GM23338 (cell line): ENCODE measurements around the gene KCNAB2. TPM values are rescaled to one million over a fixed set of nuclear protein-coding genes. Genes with fewer than 3 reads are reported as not detected.

Experiments
- ATAC-seq: fragments of 200-7000 bp; cut with Tn5 transposase; 3 replicates; pipeline ENCODE4 v1.9.1; 2020
- DNase-seq: peaks from one replicate; pipeline ENCODE4 v3.0.0-alpha.2; 2015; ENCODE audit warnings: low spot score
- H2AFZ ChIP-seq: fragments of 200-600 bp; sonication (generic); 2 replicates; pipeline ENCODE4 v1.8.0; 2016; ENCODE audit warnings: antibody characterized with exemption, mild to moderate bottlenecking, moderate library complexity
- H3F3A ChIP-seq: fragments of 200-600 bp; sonication (generic); replicated peaks from 2 replicates; pipeline ENCODE4 v1.8.0; 2017; ENCODE audit warnings: antibody characterized with exemption, mixed run types, low read depth
- H3K27ac ChIP-seq: fragments of 200-600 bp; sonication (generic); 2 replicates; pipeline ENCODE4 v1.6.1; 2016; ENCODE audit warnings: low read depth
- H3K27me3 ChIP-seq: fragments of 200-600 bp; sonication (generic); 2 replicates; pipeline ENCODE4 v1.8.0; 2016; ENCODE audit warnings: mild to moderate bottlenecking, mixed run types, moderate library complexity; ENCODE audit not compliant: insufficient read depth
- H3K36me3 ChIP-seq: fragments of 200-600 bp; sonication (generic); 2 replicates; pipeline ENCODE4 v1.8.0; 2016; ENCODE audit warnings: mild to moderate bottlenecking; ENCODE audit not compliant: insufficient read depth
- H3K4me1 ChIP-seq: fragments of 200-600 bp; sonication (generic); 2 replicates; pipeline ENCODE4 v1.8.0; 2016; ENCODE audit warnings: mild to moderate bottlenecking, moderate library complexity; ENCODE audit not compliant: insufficient read depth
- H3K4me2 ChIP-seq: fragments of 200-600 bp; sonication (generic); 2 replicates; pipeline ENCODE4 v1.7.1; 2017; ENCODE audit warnings: mixed run types
- H3K4me3 ChIP-seq: fragments of 200-600 bp; sonication (generic); 2 replicates; pipeline ENCODE4 v1.6.1; 2016; ENCODE audit warnings: mixed run types
- H3K79me2 ChIP-seq: fragments of 200-600 bp; sonication (generic); replicated peaks from 2 replicates; pipeline ENCODE4 v1.8.0; 2017; ENCODE audit warnings: mild to moderate bottlenecking; ENCODE audit not compliant: insufficient read depth
- H3K9me2 ChIP-seq: fragments of 200-600 bp; sonication (generic); 2 replicates; pipeline ENCODE4 v1.8.0; 2017; ENCODE audit not compliant: insufficient read depth
- H4K20me1 ChIP-seq: fragments of 200-600 bp; sonication (generic); replicated peaks from 2 replicates; pipeline ENCODE4 v1.8.0; 2017; ENCODE audit warnings: mild to moderate bottlenecking; ENCODE audit not compliant: insufficient read depth
- H3K27ac Mint-ChIP-seq: 2 replicates; pipeline ENCODE4 v1.8.0; 2020; ENCODE audit warnings: inconsistent platforms, mild to moderate bottlenecking, moderate library complexity, mixed read lengths
- H3K27me3 Mint-ChIP-seq: 3 replicates; pipeline ENCODE4 v1.8.0; 2022; ENCODE audit warnings: low read depth, mild to moderate bottlenecking, moderate library complexity, mixed read lengths, inconsistent platforms; ENCODE audit not compliant: insufficient read depth, poor library complexity
- H3K36me3 Mint-ChIP-seq: 3 replicates; pipeline ENCODE4 v1.8.0; 2021; ENCODE audit warnings: low read depth, mild to moderate bottlenecking, inconsistent platforms, moderate library complexity, mixed read lengths
- H3K4me1 Mint-ChIP-seq: 3 replicates; pipeline ENCODE4 v1.8.0; 2020; ENCODE audit warnings: mild to moderate bottlenecking, inconsistent platforms, mixed read lengths
- H3K4me3 Mint-ChIP-seq: 3 replicates; pipeline ENCODE4 v1.8.0; 2021; ENCODE audit warnings: moderate library complexity, mild to moderate bottlenecking, inconsistent platforms, mixed read lengths
- H3K9me3 Mint-ChIP-seq: 3 replicates; pipeline ENCODE4 v1.8.0; 2020; ENCODE audit warnings: moderate library complexity, mild to moderate bottlenecking, inconsistent platforms, mixed read lengths
- CREB1 ChIP-seq: fragments of 250-450 bp; sonication (Bioruptor Pico); IDR thresholded peaks from 2 replicates; pipeline ENCODE4 v1.5.0; 2020; ENCODE audit warnings: low read depth, mild to moderate bottlenecking, moderate library complexity
- EZH2 ChIP-seq: fragments of 200-600 bp; sonication (generic); IDR thresholded peaks from one replicate; pipeline ENCODE4 v1.8.0; 2017; ENCODE audit warnings: antibody characterized with exemption, mild to moderate bottlenecking, low read depth; ENCODE audit not compliant: unreplicated experiment
- EZH2phosphoT487 ChIP-seq: fragments of 200-600 bp; sonication (generic); IDR thresholded peaks from one replicate; pipeline ENCODE4 v1.8.1; 2018; ENCODE audit warnings: antibody characterized with exemption; ENCODE audit not compliant: unreplicated experiment
- JUNB ChIP-seq: IDR thresholded peaks from one replicate; pipeline ENCODE4 v1.6.1; 2016; ENCODE audit warnings: antibody characterized with exemption; ENCODE audit not compliant: unreplicated experiment
- NANOG ChIP-seq: IDR thresholded peaks from 2 replicates; pipeline ENCODE4 v1.6.1; 2016; ENCODE audit warnings: antibody characterized with exemption, borderline replicate concordance
- POLR2AphosphoS5 ChIP-seq: IDR thresholded peaks from 2 replicates; pipeline ENCODE4 v1.6.1; 2016; ENCODE audit warnings: antibody characterized with exemption, low read depth
- STAT1 ChIP-seq: IDR thresholded peaks from one replicate; pipeline ENCODE4 v1.6.1; 2016; ENCODE audit warnings: antibody characterized with exemption; ENCODE audit not compliant: unreplicated experiment
- ZNF114 ChIP-seq: fragments of 250-450 bp; sonication (Bioruptor Pico); IDR thresholded peaks from 2 replicates; pipeline ENCODE4 v1.5.0; 2020; ENCODE audit warnings: mild to moderate bottlenecking, moderate library complexity
- ZNF331 ChIP-seq: fragments of 250-450 bp; sonication (Bioruptor Pico); IDR thresholded peaks from 2 replicates; pipeline ENCODE4 v1.5.0; 2020; ENCODE audit warnings: low read depth, mild to moderate bottlenecking, moderate library complexity
- polyA plus RNA-seq: library from polyadenylated mRNA; unstranded; fragments of >200 nt; fragmentation: Nextera tagmentation; extraction: Ambion mirVana; gene quantifications from 2 replicates; pipeline ENCODE4 v1.2.1, GENCODE V29; 2016
- total RNA-seq: library from RNA; depleted of rRNA; stranded (reverse); fragments of >200 nt; shearing (Covaris generic); gene quantifications from 2 replicates; pipeline ENCODE4 v1.2.3, GENCODE V29; 2014
- TF ChIP-seq, protein P1 (sequence below), 2 experiments: fragments of 200-600 bp in 1 of 2; sonication (generic) in 1 of 2; conservative IDR thresholded peaks; 2 replicates each; pipeline versions ENCODE4 v1.5.1 to v1.6.1; 2016 to 2017; ENCODE audit warnings: antibody characterized with exemption in 2 of 2, low read depth in 2 of 2, mild to moderate bottlenecking in 2 of 2, moderate library complexity in 1 of 2
- TF ChIP-seq, protein P2 (sequence below): IDR thresholded peaks from 2 replicates; pipeline ENCODE4 v1.6.1; 2016; ENCODE audit warnings: antibody characterized with exemption
- TF ChIP-seq, protein P3 (sequence below): fragments of 250-450 bp; sonication (Bioruptor Pico); IDR thresholded peaks from 2 replicates; pipeline ENCODE4 v1.5.0; 2020; ENCODE audit warnings: mild to moderate bottlenecking, moderate library complexity

The KCNAB2 gene
- total and polyA plus RNA-seq, 2 experiments from 2014 or later = 3.0 to 3.7 TPM

DNA sequence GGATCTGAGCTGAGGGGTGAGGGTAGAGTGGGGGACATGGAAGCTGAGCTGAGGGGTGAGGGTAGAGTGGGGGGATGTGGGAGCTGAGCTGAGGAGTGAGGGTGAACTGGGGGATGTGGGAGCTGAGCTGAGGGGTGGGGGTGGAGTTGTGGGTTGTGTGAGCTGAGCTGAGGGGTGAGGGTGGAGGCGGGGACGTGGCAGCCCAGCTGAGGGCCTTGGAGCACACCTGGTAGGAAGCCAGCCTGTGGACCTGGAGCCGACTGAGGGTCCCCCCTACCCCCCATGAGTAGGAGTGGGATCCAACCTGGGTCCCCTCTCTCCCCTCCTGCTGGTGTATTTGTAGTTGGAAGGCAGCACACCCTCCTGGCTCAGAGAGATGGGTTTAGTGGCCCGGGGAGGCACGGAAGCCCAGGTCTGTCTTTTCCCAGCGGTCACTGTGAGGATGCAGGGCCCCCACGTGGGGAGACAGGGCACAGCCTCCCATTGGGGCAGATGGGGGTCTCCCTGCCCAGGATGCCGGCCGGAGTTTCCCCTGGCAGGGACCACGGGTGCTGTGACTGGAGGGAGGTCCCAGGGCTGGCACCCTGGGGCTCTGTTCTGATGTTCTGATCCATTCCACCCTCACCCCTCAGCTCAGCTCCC lies 40.3 kb upstream of the KCNAB2 start:
- Mint-ChIP-seq H3K27me3 (peaks cover 16% of the 10 kb centered on the region), H3K36me3 (no peaks in the 10 kb centered on the region), H3K9me3 (no peaks in the 10 kb centered on the region), H3K4me1 (peaks cover 18% of the 10 kb centered on the region), H3K4me3 (no peak overlapping the region), H3K27ac (no peak overlapping the region)
- H3K4me1 ChIP-seq = no peaks in the 10 kb centered on the region
- H3K36me3 ChIP-seq = no peaks in the 10 kb centered on the region
- H3K27me3 ChIP-seq = no peaks in the 10 kb centered on the region
- H4K20me1 ChIP-seq = no peaks in the 10 kb centered on the region; the same call in 1 of the 2 replicates
- no peak overlapping the region for H2AFZ ChIP-seq
- no peak overlapping the region for H3K4me2 ChIP-seq
- TF ChIP-seq, protein P1, sequence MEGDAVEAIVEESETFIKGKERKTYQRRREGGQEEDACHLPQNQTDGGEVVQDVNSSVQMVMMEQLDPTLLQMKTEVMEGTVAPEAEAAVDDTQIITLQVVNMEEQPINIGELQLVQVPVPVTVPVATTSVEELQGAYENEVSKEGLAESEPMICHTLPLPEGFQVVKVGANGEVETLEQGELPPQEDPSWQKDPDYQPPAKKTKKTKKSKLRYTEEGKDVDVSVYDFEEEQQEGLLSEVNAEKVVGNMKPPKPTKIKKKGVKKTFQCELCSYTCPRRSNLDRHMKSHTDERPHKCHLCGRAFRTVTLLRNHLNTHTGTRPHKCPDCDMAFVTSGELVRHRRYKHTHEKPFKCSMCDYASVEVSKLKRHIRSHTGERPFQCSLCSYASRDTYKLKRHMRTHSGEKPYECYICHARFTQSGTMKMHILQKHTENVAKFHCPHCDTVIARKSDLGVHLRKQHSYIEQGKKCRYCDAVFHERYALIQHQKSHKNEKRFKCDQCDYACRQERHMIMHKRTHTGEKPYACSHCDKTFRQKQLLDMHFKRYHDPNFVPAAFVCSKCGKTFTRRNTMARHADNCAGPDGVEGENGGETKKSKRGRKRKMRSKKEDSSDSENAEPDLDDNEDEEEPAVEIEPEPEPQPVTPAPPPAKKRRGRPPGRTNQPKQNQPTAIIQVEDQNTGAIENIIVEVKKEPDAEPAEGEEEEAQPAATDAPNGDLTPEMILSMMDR (conservative IDR thresholded peaks at IDR 0.05; ENCODE audit: low read depth in 2 of 2) = peak in 1 of 2 experiments; percentile 34; a peak in 1 of 4 replicates
- TF ChIP-seq ZNF331 (CRISPR knock-in tag) = no peak
- TF ChIP-seq EZH2phosphoT487 = no peak
- no peak for TF ChIP-seq STAT1
- no peak for TF ChIP-seq NANOG
- TF ChIP-seq JUNB = no peak
- TF ChIP-seq, protein P2, sequence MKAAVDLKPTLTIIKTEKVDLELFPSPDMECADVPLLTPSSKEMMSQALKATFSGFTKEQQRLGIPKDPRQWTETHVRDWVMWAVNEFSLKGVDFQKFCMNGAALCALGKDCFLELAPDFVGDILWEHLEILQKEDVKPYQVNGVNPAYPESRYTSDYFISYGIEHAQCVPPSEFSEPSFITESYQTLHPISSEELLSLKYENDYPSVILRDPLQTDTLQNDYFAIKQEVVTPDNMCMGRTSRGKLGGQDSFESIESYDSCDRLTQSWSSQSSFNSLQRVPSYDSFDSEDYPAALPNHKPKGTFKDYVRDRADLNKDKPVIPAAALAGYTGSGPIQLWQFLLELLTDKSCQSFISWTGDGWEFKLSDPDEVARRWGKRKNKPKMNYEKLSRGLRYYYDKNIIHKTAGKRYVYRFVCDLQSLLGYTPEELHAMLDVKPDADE = no peak
- TF ChIP-seq EZH2 = no peak
- ATAC-seq = no peak
- no peaks in the 10 kb centered on the region for H3F3A ChIP-seq
- DNase-seq = no peak
- no peaks in the 10 kb centered on the region for H3K79me2 ChIP-seq
- no peak overlapping the region for H3K27ac ChIP-seq
- no peaks in the 10 kb centered on the region for H3K9me2 ChIP-seq
- no peak overlapping the region for H3K4me3 ChIP-seq

DNA sequence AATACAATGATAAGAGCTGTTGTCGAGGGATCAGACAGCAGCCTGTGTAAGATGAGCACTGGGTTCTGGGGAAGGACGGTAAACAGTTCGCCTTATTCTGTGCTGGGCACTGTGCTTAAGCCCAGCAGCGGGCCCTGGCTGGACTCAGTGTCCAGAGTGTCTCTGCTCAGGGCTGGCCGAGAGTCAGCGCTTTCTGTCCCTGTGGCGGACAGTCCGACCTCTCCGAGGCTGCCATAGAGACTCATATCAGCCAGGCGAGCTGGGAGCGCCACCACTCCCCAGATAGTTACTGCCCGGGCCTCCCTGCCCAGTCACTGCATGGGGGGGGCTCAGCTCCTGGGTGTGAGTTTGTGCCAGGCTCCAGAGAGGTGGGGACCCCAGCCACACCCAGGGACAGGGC lies 38.8 kb upstream of the KCNAB2 start:
- Mint-ChIP-seq H3K4me3 (no peak overlapping the region), H3K27me3 (peaks cover 13% of the 10 kb centered on the region), H3K36me3 (no peaks in the 10 kb centered on the region), H3K27ac (no peak overlapping the region), H3K4me1 (peaks cover 18% of the 10 kb centered on the region), H3K9me3 (peaks cover 3% of the 10 kb centered on the region; the same call in 1 of the 3 replicates)
- Histone ChIP-seq H2AFZ (no peak overlapping the region), H3K27ac (no peak overlapping the region), H3F3A (no peaks in the 10 kb centered on the region), H3K79me2 (no peaks in the 10 kb centered on the region), H3K27me3 (no peaks in the 10 kb centered on the region), H3K36me3 (no peaks in the 10 kb centered on the region), H4K20me1 (no peaks in the 10 kb centered on the region; the same call in 1 of the 2 replicates), H3K4me2 (no peak overlapping the region), H3K4me3 (no peak overlapping the region), H3K4me1 (no peaks in the 10 kb centered on the region), H3K9me2 (no peaks in the 10 kb centered on the region)
- no peak for DNase-seq
- ATAC-seq = no peak
- no peak for TF ChIP-seq ZNF114
- TF ChIP-seq, protein P3, sequence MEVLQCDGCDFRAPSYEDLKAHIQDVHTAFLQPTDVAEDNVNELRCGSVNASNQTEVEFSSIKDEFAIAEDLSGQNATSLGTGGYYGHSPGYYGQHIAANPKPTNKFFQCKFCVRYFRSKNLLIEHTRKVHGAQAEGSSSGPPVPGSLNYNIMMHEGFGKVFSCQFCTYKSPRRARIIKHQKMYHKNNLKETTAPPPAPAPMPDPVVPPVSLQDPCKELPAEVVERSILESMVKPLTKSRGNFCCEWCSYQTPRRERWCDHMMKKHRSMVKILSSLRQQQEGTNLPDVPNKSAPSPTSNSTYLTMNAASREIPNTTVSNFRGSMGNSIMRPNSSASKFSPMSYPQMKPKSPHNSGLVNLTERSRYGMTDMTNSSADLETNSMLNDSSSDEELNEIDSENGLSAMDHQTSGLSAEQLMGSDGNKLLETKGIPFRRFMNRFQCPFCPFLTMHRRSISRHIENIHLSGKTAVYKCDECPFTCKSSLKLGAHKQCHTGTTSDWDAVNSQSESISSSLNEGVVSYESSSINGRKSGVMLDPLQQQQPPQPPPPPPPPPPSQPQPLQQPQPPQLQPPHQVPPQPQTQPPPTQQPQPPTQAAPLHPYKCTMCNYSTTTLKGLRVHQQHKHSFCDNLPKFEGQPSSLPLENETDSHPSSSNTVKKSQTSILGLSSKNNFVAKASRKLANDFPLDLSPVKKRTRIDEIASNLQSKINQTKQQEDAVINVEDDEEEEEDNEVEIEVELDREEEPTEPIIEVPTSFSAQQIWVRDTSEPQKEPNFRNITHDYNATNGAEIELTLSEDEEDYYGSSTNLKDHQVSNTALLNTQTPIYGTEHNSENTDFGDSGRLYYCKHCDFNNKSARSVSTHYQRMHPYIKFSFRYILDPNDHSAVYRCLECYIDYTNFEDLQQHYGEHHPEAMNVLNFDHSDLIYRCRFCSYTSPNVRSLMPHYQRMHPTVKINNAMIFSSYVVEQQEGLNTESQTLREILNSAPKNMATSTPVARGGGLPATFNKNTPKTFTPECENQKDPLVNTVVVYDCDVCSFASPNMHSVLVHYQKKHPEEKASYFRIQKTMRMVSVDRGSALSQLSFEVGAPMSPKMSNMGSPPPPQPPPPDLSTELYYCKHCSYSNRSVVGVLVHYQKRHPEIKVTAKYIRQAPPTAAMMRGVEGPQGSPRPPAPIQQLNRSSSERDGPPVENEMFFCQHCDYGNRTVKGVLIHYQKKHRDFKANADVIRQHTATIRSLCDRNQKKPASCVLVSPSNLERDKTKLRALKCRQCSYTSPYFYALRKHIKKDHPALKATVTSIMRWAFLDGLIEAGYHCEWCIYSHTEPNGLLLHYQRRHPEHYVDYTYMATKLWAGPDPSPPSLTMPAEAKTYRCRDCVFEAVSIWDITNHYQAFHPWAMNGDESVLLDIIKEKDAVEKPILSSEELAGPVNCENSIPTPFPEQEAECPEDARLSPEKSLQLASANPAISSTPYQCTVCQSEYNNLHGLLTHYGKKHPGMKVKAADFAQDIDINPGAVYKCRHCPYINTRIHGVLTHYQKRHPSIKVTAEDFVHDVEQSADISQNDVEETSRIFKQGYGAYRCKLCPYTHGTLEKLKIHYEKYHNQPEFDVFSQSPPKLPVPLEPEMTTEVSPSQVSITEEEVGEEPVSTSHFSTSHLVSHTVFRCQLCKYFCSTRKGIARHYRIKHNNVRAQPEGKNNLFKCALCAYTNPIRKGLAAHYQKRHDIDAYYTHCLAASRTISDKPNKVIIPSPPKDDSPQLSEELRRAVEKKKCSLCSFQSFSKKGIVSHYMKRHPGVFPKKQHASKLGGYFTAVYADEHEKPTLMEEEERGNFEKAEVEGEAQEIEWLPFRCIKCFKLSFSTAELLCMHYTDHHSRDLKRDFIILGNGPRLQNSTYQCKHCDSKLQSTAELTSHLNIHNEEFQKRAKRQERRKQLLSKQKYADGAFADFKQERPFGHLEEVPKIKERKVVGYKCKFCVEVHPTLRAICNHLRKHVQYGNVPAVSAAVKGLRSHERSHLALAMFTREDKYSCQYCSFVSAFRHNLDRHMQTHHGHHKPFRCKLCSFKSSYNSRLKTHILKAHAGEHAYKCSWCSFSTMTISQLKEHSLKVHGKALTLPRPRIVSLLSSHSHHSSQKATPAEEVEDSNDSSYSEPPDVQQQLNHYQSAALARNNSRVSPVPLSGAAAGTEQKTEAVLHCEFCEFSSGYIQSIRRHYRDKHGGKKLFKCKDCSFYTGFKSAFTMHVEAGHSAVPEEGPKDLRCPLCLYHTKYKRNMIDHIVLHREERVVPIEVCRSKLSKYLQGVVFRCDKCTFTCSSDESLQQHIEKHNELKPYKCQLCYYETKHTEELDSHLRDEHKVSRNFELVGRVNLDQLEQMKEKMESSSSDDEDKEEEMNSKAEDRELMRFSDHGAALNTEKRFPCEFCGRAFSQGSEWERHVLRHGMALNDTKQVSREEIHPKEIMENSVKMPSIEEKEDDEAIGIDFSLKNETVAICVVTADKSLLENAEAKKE (CRISPR knock-in tag) = no peak
- no peak for TF ChIP-seq POLR2AphosphoS5
- no peak for TF ChIP-seq NANOG
- no peak for TF ChIP-seq STAT1
- no peak for TF ChIP-seq EZH2
- no peak for TF ChIP-seq ZNF331 (CRISPR knock-in tag)
- no peak for TF ChIP-seq CREB1 (CRISPR knock-in tag)
